ENCODE results near the gene BCKDK. TPM values are rescaled to one million over a fixed set of nuclear protein-coding genes. Genes with fewer than 3 reads are reported as not detected.
A peak's percentile ranks its signal among the peaks of the same experiment; 100 is the strongest.

The BCKDK gene
- total and polyA plus RNA-seq, 2 of the 13 experiments (the other 11 are each of a cell fraction or from before 2014, with no cell fraction given), result 24.9 to 42.6 TPM

- 0 out of 2 replicates have a peak, but pooled peaks have one; percentile 58 for TF ChIP-seq GTF2F1 (IDR thresholded peaks at IDR 0.05; ENCODE audit: low read length)
- peak; percentile 69; the same call in 1 of the 2 replicates for TF ChIP-seq TFDP1 (CRISPR knock-in tag; IDR thresholded peaks at IDR 0.05; ENCODE audit: borderline replicate concordance)
- TF ChIP-seq ATRX (CRISPR knock-in tag; IDR thresholded peaks at IDR 0.05; ENCODE audit: borderline replicate concordance), result no peak
- no peak for TF ChIP-seq ZNF839 (CRISPR knock-in tag; IDR thresholded peaks at IDR 0.05; ENCODE audit: borderline replicate concordance)
- TF ChIP-seq HIC2 (CRISPR knock-in tag; IDR thresholded peaks at IDR 0.05; ENCODE audit: low read depth), result 0 out of 2 replicates have a peak, but pooled peaks have one; percentile 12
- peak; percentile 64; the same call in 1 of the 2 replicates for TF ChIP-seq ZNF30 (CRISPR knock-in tag; IDR thresholded peaks at IDR 0.05)
- no peak for TF ChIP-seq ZNF17 (CRISPR knock-in tag; IDR thresholded peaks at IDR 0.05)
- peak; percentile 87 for TF ChIP-seq NAIF1 (CRISPR knock-in tag; IDR thresholded peaks at IDR 0.05; ENCODE audit: borderline replicate concordance)
- no peak for TF ChIP-seq JUND (CRISPR knock-in tag; IDR thresholded peaks at IDR 0.05)
- peak; percentile 90; the same call in 1 of the 2 replicates for TF ChIP-seq NKX3-1 (CRISPR knock-in tag; IDR thresholded peaks at IDR 0.05)
- TF ChIP-seq RERE (CRISPR knock-in tag; IDR thresholded peaks at IDR 0.05; ENCODE audit: low read depth), result no peak; the same call in 1 of the 2 replicates
- peak; percentile 24; the same call in 1 of the 2 replicates for TF ChIP-seq KLF13 (CRISPR knock-in tag; IDR thresholded peaks at IDR 0.05)
- no peak for TF ChIP-seq TRIM24 (CRISPR knock-in tag; IDR thresholded peaks at IDR 0.05)
- no peak for TF ChIP-seq ZNF282 (IDR thresholded peaks at IDR 0.05; ENCODE audit: partially characterized antibody)
- 0 out of 2 replicates have a peak, but pooled peaks have one; percentile 18 for TF ChIP-seq MAZ (IDR thresholded peaks at IDR 0.05; ENCODE audit: borderline replicate concordance, low read depth, low read length)
- TF ChIP-seq MAZ (CRISPR knock-in tag; IDR thresholded peaks at IDR 0.05; ENCODE audit: low read depth), result no peak; the same call in 1 of the 2 replicates
- peak; percentile 90 for TF ChIP-seq HNRNPLL (IDR thresholded peaks at IDR 0.05; ENCODE audit: low read depth, low read length, poor library complexity, severe bottlenecking)
- TF ChIP-seq ZKSCAN8 (CRISPR knock-in tag; IDR thresholded peaks at IDR 0.05; ENCODE audit: borderline replicate concordance), result peak; percentile 96
- TF ChIP-seq SMARCE1 (IDR thresholded peaks at IDR 0.05; ENCODE audit: borderline replicate concordance), result no peak
Measured at GRCh38 chr16:31073970-31074813, 34.0 kb upstream of the BCKDK start, which contains the start of the genes ZNF646 and ZNF668 (continued).
